Measurements from ENCODE around the gene SUPV3L1. TPM values are rescaled to one million over a fixed set of nuclear protein-coding genes. Genes with fewer than 3 reads are reported as not detected.

The SUPV3L1 gene
- total and polyA plus RNA-seq, 10 of the 15 experiments (the other 5 are each of a cell fraction or from before 2014, with no cell fraction given): 18.4 to 57.8 (median 44.2) TPM

DNA sequence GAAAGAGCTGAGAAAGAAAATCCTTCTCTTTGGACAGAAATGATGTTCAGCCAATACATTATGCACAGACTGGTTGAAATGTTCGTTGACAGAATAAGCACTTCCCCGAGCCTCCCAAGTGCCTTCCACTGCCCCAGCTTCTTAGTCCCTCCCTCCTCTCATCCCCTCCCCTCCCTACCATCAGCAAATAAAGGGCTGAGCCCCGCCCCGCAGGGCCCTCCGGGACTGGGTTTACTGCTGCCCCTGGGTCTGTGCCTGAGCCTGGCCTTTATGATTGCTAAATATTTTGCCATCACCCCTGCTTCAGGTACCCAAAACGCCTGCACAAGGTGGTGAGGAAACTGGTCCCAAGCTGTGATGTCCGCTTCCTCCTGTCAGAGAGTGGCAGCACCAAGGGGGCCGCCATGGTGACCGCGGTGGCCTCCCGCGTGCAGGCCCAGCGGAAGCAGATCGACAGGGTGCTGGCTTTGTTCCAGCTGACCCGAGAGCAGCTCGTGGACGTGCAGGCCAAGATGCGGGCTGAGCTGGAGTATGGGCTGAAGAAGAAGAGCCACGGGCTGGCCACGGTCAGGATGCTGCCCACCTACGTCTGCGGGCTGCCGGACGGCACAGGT lies 68.2 kb downstream of the SUPV3L1 start:
- no peak for TF ChIP-seq LARP7 (IDR thresholded peaks at IDR 0.05)
- TF ChIP-seq HDAC2 (IDR thresholded peaks at IDR 0.05): no peak
- TF ChIP-seq IKZF1 (conservative IDR thresholded peaks at IDR 0.05): no peak
- TF ChIP-seq RFX5 (IDR thresholded peaks at IDR 0.05; ENCODE audit: low read depth, low read length): no peak
- no peak for TF ChIP-seq ATF7 (IDR thresholded peaks at IDR 0.05; ENCODE audit: low read depth)
- no peak for TF ChIP-seq PAX8 (IDR thresholded peaks at IDR 0.05)
- Histone ChIP-seq H3K27me3 (replicated peaks in 1 of 2; ENCODE audit: control insufficient read depth in 2 of 2, insufficient read depth in 2 of 2, low read length in 1 of 2) (no peaks in the 10 kb centered on the region), H3K79me2 (ENCODE audit: control insufficient read depth, insufficient read depth, low read length) (no peaks in the 10 kb centered on the region), H3K9ac (ENCODE audit: control insufficient read depth, insufficient read depth, low read length) (no peak overlapping the region), H3K4me2 (ENCODE audit: control insufficient read depth, insufficient read depth) (no peak overlapping the region), H3K36me3 (ENCODE audit: control insufficient read depth in 2 of 2, insufficient read depth in 2 of 2, low read length in 1 of 2) (no peaks in the 10 kb centered on the region), H3K9me3 (replicated peaks; ENCODE audit: control insufficient read depth, insufficient read depth, low read length) (no peaks in the 10 kb centered on the region; the same call in 2 of the 3 replicates), H4K20me1 (ENCODE audit: control insufficient read depth, insufficient read depth) (no peaks in the 10 kb centered on the region), H2AFZ (ENCODE audit: control insufficient read depth, low read depth, low read length) (no peak overlapping the region), H3K27ac (ENCODE audit: control insufficient read depth, insufficient read depth) (no peak overlapping the region), H3K4me1 (ENCODE audit: control insufficient read depth, insufficient read depth, low read length) (no peaks in the 10 kb centered on the region), H3K4me3 (no peak overlapping the region)
- ChIA-PET CTCF (no interaction called here), SMC1A (ENCODE audit: uncharacterized antibody, unreplicated experiment) (interaction anchor here (1.5 kb wide), 1 partner anchor 30 kb away, joined by 4 read pairs; the partner anchor contains the start of gene HK1), RAD21 (ENCODE audit: unreplicated experiment) (no interaction called here), POLR2A (no interaction called here)
- intact Hi-C loops (cut with micrococcal nuclease; ENCODE audit: unreplicated experiment): no loop called here
- no TSS peak for BruUV-seq (replicated peaks)
- DNase-seq (ENCODE audit: low read depth, low spot score): no peak
- WGBS (ENCODE audit: insufficient coverage, insufficient replicate concordance, low lambda C conversion rate, missing lambda C conversion rate): 65% methylated on average over 24 of the region's 24 CpGs
- ATAC-seq: no peak
- in situ Hi-C loops (cut with MboI): no loop called here
- FAIRE-seq: no peak

DNA sequence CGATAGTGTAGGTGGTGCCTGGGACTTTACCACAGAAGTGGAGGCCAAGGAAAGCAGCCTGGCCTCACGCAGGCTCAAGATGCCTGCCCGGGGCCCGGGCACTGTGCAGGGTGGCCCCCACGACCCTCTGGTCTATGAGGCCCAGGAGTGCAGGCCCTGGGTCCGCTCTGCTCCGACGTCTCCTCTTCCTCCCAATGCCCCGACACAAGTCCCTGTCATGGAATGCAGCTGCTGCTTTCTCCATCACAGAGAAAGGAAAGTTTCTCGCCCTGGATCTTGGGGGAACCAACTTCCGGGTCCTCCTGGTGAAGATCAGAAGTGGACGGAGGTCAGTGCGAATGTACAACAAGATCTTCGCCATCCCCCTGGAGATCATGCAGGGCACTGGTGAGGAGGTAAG lies 70.0 kb downstream of the SUPV3L1 start:
- SMC1A ChIA-PET (ENCODE audit: uncharacterized antibody, unreplicated experiment): no interaction called here
- Histone ChIP-seq H3K9me3 (replicated peaks; ENCODE audit: control insufficient read depth, insufficient read depth, low read length) (no peaks in the 10 kb centered on the region; the same call in 2 of the 3 replicates), H4K20me1 (ENCODE audit: control insufficient read depth, insufficient read depth) (no peaks in the 10 kb centered on the region), H3K27me3 (replicated peaks in 1 of 2; ENCODE audit: control insufficient read depth in 2 of 2, insufficient read depth in 2 of 2, low read length in 1 of 2) (no peaks in the 10 kb centered on the region), H3K4me3 (no peak overlapping the region), H3K9ac (ENCODE audit: control insufficient read depth, insufficient read depth, low read length) (no peak overlapping the region), H3K36me3 (ENCODE audit: control insufficient read depth in 2 of 2, insufficient read depth in 2 of 2, low read length in 1 of 2) (no peaks in the 10 kb centered on the region), H3K4me2 (ENCODE audit: control insufficient read depth, insufficient read depth) (no peak overlapping the region), H2AFZ (ENCODE audit: control insufficient read depth, low read depth, low read length) (no peak overlapping the region), H3K79me2 (ENCODE audit: control insufficient read depth, insufficient read depth, low read length) (no peaks in the 10 kb centered on the region), H3K4me1 (ENCODE audit: control insufficient read depth, insufficient read depth, low read length) (no peaks in the 10 kb centered on the region), H3K27ac (ENCODE audit: control insufficient read depth, insufficient read depth) (no peak overlapping the region)
- POLR2A ChIA-PET: no interaction called here
- RAD21 ChIA-PET (ENCODE audit: unreplicated experiment): no interaction called here
- no TSS peak for BruUV-seq (replicated peaks)
- DNase-seq (ENCODE audit: low read depth, low spot score): no peak
- in situ Hi-C loops (cut with MboI): loop anchor here (10.0 kb wide), 1 partner anchor 385 kb away; the partner anchor contains the start of gene FAM241B
- WGBS (ENCODE audit: insufficient coverage, insufficient replicate concordance, low lambda C conversion rate, missing lambda C conversion rate): 66% methylated on average over 13 of the region's 14 CpGs
- no peak for FAIRE-seq
- intact Hi-C loops (cut with micrococcal nuclease; ENCODE audit: unreplicated experiment): no loop called here
- ATAC-seq: no peak
- CTCF ChIA-PET: no interaction called here
- no peak for TF ChIP-seq SP1 (IDR thresholded peaks at IDR 0.05; ENCODE audit: low read depth, low read length)
- no peak for TF ChIP-seq ETV6 (conservative IDR thresholded peaks at IDR 0.05 in 1 of 2, IDR thresholded peaks at IDR 0.05 in 1 of 2; ENCODE audit: borderline replicate concordance in 1 of 2, low read depth in 1 of 2)
- TF ChIP-seq, protein P1, sequence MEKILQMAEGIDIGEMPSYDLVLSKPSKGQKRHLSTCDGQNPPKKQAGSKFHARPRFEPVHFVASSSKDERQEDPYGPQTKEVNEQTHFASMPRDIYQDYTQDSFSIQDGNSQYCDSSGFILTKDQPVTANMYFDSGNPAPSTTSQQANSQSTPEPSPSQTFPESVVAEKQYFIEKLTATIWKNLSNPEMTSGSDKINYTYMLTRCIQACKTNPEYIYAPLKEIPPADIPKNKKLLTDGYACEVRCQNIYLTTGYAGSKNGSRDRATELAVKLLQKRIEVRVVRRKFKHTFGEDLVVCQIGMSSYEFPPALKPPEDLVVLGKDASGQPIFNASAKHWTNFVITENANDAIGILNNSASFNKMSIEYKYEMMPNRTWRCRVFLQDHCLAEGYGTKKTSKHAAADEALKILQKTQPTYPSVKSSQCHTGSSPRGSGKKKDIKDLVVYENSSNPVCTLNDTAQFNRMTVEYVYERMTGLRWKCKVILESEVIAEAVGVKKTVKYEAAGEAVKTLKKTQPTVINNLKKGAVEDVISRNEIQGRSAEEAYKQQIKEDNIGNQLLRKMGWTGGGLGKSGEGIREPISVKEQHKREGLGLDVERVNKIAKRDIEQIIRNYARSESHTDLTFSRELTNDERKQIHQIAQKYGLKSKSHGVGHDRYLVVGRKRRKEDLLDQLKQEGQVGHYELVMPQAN (conservative IDR thresholded peaks at IDR 0.05): no peak
- TF ChIP-seq, protein P2, sequence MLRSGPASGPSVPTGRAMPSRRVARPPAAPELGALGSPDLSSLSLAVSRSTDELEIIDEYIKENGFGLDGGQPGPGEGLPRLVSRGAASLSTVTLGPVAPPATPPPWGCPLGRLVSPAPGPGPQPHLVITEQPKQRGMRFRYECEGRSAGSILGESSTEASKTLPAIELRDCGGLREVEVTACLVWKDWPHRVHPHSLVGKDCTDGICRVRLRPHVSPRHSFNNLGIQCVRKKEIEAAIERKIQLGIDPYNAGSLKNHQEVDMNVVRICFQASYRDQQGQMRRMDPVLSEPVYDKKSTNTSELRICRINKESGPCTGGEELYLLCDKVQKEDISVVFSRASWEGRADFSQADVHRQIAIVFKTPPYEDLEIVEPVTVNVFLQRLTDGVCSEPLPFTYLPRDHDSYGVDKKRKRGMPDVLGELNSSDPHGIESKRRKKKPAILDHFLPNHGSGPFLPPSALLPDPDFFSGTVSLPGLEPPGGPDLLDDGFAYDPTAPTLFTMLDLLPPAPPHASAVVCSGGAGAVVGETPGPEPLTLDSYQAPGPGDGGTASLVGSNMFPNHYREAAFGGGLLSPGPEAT (IDR thresholded peaks at IDR 0.05; ENCODE audit: low read depth): no peak
- no peak for TF ChIP-seq JUND (IDR thresholded peaks at IDR 0.05; ENCODE audit: low read depth, low read length)

All from GM12878 (cell line).